Forelimb muscle (tissue), 1 donor: Measurements from ENCODE around the gene CLDN14. TPM values are rescaled to one million over a fixed set of nuclear protein-coding genes. Genes with fewer than 3 reads are reported as not detected.
"Not testable (repeated sequence)": the region's sequence is repeated elsewhere in the genome, so short reads cannot be mapped to it uniquely, and the experiment has no call there.

Experiments used
- DNase-seq: peaks from one replicate; pipeline ENCODE4 v3.0.0-alpha.2; 2013; ENCODE audit warnings: low read depth
- polyA plus RNA-seq: library from polyadenylated mRNA; unstranded; fragments of 120-200 nt; gene quantifications from one replicate; pipeline ENCODE4 v1.2.1, GENCODE V29; 2013; ENCODE audit not compliant: insufficient read length

Gene CLDN14
- polyA plus RNA-seq, 1 donor, result 8.0 TPM

DNA sequence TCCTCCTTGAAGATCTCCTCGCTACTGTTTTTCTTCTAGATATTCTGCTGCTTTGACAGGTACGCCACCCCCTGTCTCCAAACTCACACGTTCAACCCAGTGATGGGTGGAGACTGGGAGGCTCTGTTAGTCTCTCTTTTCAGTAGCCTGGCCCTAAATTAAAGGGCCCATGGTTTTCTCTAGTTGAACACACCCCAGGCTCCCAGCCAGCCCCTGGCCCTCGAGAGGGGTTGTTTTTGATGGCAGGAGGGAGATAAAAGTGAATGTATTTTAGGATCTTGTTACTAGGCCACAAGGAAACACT, 21.6 kb upstream of the CLDN14 start:
- DNase-seq, result no peak

GRCh38 chr21:36499578-36500471, 19.9 kb upstream of the CLDN14 start:
- DNase-seq, result no peak

DNA sequence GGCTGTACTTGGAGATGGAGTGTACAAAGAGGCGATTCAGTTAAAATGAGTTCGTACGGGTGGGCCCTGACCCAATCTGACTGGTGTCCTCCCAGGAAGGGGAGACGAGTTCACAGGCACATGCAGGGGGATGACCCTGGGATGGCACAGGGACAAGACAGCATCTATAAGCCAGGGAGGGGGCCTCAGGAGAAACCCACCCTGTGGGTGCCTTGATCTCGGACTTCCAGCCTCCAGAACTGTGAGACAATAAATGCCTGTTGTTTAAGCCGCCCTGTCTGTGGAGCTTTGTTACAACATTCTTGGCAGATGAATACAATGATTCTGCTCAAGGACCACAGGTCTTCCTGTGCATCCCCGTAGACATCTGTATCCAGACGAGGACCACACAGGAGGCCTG, 14.6 kb upstream of the CLDN14 start:
- DNase-seq, result no peak

GRCh38 chr21:36491209-36491910, 11.4 kb upstream of the CLDN14 start:
- no peak for DNase-seq

DNA sequence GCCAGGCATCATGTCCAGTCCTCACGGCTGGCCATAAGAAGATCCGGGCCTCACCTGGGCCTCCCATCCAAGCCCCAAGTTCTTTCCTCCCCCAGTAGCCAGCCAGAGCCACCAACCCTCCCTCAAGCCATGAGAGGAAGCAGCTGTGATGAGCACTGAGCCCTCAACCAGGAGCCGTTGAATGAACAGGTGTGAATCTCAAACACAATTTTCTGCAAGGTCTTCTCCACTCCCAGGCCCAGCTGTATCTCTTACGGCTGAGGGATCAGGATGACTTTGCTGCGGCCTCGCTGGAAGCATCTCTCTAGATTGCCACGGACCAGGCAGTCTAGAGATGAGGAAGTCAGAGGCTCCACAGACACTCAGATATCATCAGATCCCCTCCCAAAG, 9.8 kb upstream of the CLDN14 start:
- DNase-seq, result no peak

DNA sequence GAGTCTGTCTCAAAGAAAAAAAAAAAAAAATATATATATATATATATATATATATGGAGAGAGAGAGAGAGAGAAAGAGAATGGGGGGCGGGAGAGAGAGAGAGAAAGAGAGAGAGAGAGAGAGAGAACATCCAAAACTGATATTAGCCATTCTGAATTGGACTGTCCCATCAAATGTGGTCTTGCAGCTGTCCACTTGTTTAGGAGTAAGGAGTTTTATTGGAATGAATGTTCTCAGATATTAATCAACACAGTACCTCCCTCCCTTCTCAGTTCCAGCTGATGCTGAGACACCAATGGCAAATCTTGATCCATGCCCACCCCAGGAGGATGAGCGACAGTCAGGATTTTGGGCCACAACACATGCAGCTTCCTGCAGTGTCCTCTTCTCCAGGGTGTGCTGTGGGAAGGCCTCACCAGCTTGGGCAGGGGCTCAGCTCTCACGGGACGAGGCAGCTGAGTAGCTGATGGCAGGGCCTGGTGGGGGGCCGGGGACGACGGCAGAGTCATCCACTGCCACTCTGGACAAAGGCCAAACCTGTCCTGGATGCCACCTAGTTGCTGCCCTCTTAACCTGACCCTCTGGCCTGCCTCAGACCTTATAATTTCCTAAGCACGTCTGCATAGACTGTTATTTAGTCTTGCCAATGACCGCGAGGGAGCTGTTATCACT, 9.3 kb upstream of the CLDN14 start:
- no peak for DNase-seq

- DNase-seq, result no peak
Measured at GRCh38 chr21:36487641-36488307, 7.9 kb upstream of the CLDN14 start.

GRCh38 chr21:36486246-36486645, 6.3 kb upstream of the CLDN14 start:
- DNase-seq, result no peak

DNA sequence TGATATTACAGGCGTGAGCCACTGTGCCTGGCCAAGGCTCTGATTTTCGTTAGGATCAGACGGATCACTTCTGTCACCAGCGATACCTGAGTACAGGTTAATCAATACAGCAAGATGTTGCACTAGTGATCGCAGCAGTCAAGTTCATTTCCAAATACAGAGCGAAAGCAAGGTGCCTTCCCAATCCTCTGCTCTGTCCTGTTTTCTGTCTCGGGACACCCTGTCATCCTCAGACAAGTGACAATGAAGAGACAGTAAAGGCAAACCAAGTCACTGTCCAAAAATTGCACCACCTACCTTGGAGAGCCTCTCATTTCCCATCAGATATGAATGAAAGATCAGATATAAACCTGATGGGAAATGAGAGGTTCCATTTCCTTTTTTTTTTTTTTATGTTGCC, 5.6 kb upstream of the CLDN14 start:
- no peak for DNase-seq

DNA sequence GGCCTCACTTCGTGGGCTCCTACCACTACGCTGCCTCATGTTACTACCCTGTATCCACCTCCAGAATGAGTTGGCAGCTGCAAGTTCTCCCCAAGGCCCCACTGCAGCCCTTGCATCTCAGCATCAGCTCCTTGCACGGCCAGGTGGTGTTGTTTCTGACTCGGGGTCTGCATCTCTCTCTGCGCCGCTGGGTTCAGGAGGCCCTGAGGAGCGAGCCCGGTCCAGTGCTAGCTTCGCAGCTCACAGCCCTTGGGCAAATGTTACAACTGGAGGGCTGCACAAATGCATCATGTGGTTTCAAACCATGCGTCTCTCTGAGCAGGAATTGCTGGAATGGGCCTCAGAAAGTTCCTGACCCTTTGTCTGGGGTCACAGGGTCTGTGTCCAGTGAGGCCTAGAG, 3.2 kb upstream of the CLDN14 start:
- DNase-seq, result no peak

- DNase-seq, result no peak
Measured at GRCh38 chr21:36482673-36483072, 2.8 kb upstream of the CLDN14 start.

- no peak for DNase-seq
Measured at GRCh38 chr21:36482181-36482580, 2.3 kb upstream of the CLDN14 start.

DNA sequence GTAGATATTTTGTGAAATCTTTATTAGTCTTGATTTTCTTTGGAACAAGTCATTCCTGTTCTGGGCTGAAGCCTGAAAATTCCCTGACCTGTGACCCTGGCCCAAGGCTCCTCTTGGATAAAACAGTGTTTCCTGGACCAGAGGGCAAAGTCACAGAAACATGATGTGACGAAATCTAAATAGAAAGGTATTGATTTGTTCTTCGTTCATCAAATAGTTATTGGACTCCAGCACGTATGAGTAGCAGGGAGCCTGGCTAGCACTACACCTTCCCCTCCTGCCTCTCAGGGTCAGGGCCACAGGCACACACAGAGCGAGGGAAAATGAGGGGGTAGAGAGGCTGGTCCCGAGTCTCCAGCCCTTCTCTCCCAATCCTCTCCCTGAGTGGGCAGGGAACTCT, 1.7 kb upstream of the CLDN14 start:
- DNase-seq, result no peak

GRCh38 chr21:36480618-36481017, 696 bp upstream of the CLDN14 start:
- no peak for DNase-seq

GRCh38 chr21:36478941-36479340, 981 bp downstream of the CLDN14 start:
- no peak for DNase-seq

DNA sequence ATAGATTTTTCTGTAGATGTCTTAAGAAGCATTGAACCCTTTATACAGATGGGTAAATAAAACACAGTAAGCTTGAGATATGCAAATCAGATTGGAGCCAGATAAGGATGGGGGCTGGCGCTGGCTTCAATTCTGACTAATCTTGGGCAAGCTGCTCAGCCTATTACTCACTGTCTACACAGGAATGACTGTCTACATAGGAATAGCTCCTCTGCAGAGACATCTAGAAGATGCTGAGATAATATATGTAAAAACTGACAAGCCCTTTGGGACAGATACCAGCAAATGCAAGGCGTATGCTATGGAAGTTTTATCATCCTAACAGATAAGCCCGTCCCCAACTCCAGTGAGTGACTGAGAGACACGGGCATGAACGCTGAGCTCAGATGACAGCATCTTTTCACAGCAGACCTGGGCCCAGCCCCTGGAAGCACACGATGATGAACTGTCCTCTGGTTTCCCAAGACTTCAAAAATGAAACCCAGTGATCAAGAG, 1.7 kb downstream of the CLDN14 start:
- no peak for DNase-seq

DNA sequence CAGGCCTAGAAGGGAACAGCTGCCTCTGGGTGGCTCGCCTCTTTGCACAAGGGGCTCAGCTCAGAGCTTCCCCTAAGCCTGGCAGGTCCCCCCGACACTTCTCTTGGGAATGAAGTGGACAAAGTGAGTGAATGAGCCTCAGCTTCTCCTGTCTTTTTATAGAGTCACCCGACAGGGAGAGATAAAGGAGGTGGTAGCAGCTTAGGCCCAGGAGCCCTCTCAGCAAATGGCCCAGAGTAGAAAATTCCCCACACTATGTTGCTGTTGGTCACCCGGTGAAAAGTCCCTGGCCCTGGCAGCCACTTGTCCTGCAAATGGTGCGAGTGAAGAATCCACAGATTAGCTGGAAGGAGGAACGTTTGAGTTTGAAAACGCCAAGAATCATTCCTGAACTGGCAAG, 2.4 kb downstream of the CLDN14 start:
- no peak for DNase-seq

- no peak for DNase-seq
Measured at GRCh38 chr21:36477001-36477400, 2.9 kb downstream of the CLDN14 start.

DNA sequence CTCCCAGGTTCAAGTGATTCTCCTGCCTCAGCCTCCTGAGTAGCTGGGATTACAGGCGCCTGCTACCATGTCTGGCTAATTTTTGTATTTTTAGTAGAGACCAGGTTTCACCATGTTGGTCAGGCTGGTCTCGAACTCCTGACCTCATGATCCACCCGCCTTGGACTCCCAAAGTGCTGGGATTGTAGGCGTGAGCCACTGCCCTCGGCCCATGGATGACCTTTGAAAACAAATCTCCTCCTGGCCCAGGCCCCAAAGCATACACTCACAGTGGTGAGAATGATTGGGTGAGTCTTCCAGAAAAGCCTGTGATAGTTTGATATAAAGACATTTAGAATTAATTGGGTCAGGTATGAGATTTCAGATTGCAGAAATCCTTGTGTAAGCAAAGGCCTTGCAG, 3.4 kb downstream of the CLDN14 start:
- DNase-seq, result not testable (repeated sequence)

DNA sequence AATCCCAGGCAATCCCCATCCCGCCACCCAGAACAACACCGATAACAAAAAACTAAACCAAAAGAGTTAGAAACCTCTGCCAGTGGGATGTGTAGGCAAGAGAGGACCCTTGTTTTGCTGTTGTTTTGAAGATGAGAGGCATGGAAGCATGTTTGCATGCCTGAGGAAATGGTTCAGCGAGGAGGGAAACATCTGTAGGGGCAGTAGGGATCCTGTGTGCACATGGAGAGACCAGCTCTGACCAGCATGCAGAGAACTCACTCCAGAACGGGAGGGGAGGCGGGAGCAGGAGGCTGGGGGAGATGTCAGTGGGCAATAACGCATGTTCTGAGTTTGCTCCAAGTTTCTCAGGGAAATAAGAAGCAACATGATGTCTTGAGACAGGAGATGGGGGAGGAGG, 5.3 kb downstream of the CLDN14 start:
- no peak for DNase-seq

GRCh38 chr21:36473203-36473602, 6.7 kb downstream of the CLDN14 start:
- no peak for DNase-seq

- DNase-seq, result no peak
Measured at GRCh38 chr21:36472377-36472776, 7.5 kb downstream of the CLDN14 start.
